Measurements from ENCODE around the gene TMEM186. TPM values are rescaled to one million over a fixed set of nuclear protein-coding genes. Genes with fewer than 3 reads are reported as not detected.

The TMEM186 gene
- total and polyA plus RNA-seq, 2 experiments from 2014 or later, result 4.9 to 10.8 TPM

DNA sequence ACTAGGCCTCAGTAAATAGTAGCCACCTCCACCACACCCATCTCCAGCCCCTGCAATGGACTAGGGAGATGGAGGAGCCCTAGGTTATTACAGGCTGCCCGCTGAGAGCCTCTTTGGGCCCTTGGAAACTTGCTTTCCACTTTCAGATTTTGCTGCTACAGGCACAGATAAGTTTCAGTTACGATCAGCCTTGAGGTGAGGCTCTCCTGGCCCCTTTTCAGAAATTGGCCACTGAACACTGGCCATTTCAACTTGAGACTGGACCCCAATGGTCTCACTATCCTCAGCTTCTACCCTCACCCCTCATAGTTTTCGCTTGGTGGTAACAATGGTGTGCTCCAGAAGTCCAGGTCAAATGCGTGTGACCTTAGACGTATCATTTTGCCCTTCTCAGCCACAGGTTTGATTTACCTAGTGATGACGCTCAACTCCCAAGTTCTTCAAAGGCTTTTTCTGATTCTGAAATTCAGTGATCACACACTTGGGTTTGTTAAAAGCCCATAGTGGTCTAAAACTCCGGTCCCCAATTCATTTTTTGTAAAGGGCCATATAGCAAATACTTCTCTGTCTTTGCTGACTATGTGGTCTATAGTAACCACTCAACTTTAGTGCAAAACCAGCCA, 1.2 kb upstream of the TMEM186 start:
- no peaks in the 10 kb centered on the region; the same call in none of the 2 replicates for H3F3A ChIP-seq (ENCODE audit: insufficient read depth)
- peaks cover 29% of the 10 kb centered on the region for H3K4me1 ChIP-seq (ENCODE audit: insufficient read depth)
- no peaks in the 10 kb centered on the region for H3K27me3 ChIP-seq (replicated peaks; ENCODE audit: insufficient read depth)
- no peaks in the 10 kb centered on the region for H3K9me3 ChIP-seq (ENCODE audit: low read depth)
- in situ Hi-C loops (cut with MboI), result loop anchor here (10.0 kb wide), 1 partner anchor 224 kb away; no protein-coding TSS in a partner anchor
- peak overlapping the region; percentile 54; the same call in 1 of the 2 replicates for H2AFZ ChIP-seq
- peak overlapping the region; percentile 97 for H3K4me3 ChIP-seq
- H3K4me2 ChIP-seq (ENCODE audit: unreplicated experiment), result peak overlapping the region; percentile 95
- H3K36me3 ChIP-seq (ENCODE audit: low read depth), result peaks cover 25% of the 10 kb centered on the region
- no peaks in the 10 kb centered on the region for H3K9me2 ChIP-seq (ENCODE audit: insufficient read depth)
- 29 to 34% methylated on average over 7 of the region's 7 CpGs for WGBS, 2 experiments (ENCODE audit: low coverage in 1 of 2, low lambda C conversion rate in 2 of 2, missing lambda C conversion rate in 2 of 2)
- peaks cover 92% of the 10 kb centered on the region for H3K79me2 ChIP-seq (ENCODE audit: insufficient read depth)
- TF ChIP-seq EZH2phosphoT487 (IDR thresholded peaks at IDR 0.05; ENCODE audit: insufficient read depth, low read depth) (no peak), EZH2 (IDR thresholded peaks at IDR 0.05; ENCODE audit: insufficient read depth, poor library complexity, severe bottlenecking) (no peak)
- peak overlapping the region; percentile 98 for H3K27ac ChIP-seq
- H4K20me1 ChIP-seq (ENCODE audit: insufficient read depth), result no peaks in the 10 kb centered on the region; the same call in 1 of the 2 replicates
- peak; percentile 45 for DNase-seq
- H3K9ac ChIP-seq, result peak overlapping the region; percentile 100

DNA sequence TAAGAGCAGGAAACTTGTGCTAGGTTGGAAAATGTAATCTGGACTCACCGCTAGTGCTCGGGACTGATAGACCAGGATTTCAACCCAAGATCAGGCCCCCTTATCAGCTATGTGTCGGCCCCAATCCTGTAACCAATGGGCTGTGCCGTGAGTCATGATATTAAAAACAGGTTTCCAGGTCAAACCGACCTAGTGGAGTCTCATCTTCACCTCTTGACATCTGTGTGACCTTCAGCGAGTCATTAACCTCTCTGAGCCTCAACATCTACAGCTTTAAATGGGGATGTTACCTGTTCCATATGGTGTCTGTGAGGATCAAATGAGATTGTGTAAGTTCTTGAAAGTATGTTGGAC, 712 bp upstream of the TMEM186 start:
- peaks cover 90% of the 10 kb centered on the region for H3K79me2 ChIP-seq (ENCODE audit: insufficient read depth)
- no peaks in the 10 kb centered on the region; the same call in none of the 2 replicates for H3F3A ChIP-seq (ENCODE audit: insufficient read depth)
- no peaks in the 10 kb centered on the region for H3K27me3 ChIP-seq (replicated peaks; ENCODE audit: insufficient read depth)
- peaks cover 29% of the 10 kb centered on the region for H3K4me1 ChIP-seq (ENCODE audit: insufficient read depth)
- no peaks in the 10 kb centered on the region for H3K9me2 ChIP-seq (ENCODE audit: insufficient read depth)
- H2AFZ ChIP-seq, result peak overlapping the region; percentile 54
- DNase-seq, result peak; percentile 71
- peaks cover 22% of the 10 kb centered on the region for H3K36me3 ChIP-seq (ENCODE audit: low read depth)
- TF ChIP-seq EZH2 (IDR thresholded peaks at IDR 0.05; ENCODE audit: insufficient read depth, poor library complexity, severe bottlenecking) (no peak), EZH2phosphoT487 (IDR thresholded peaks at IDR 0.05; ENCODE audit: insufficient read depth, low read depth) (no peak)
- in situ Hi-C loops (cut with MboI), result loop anchor here (10.0 kb wide), 1 partner anchor 223 kb away; no protein-coding TSS in a partner anchor
- H3K9ac ChIP-seq, result peak overlapping the region; percentile 100
- no peaks in the 10 kb centered on the region for H3K9me3 ChIP-seq (ENCODE audit: low read depth)
- peak overlapping the region; percentile 97 for H3K4me3 ChIP-seq
- peak overlapping the region; percentile 95 for H3K4me2 ChIP-seq (ENCODE audit: unreplicated experiment)
- peak overlapping the region; percentile 98 for H3K27ac ChIP-seq
- no peaks in the 10 kb centered on the region; the same call in 1 of the 2 replicates for H4K20me1 ChIP-seq (ENCODE audit: insufficient read depth)
- WGBS, 2 experiments (ENCODE audit: low coverage in 1 of 2, low lambda C conversion rate in 2 of 2, missing lambda C conversion rate in 2 of 2), result 1 to 2% methylated on average over 6 of the region's 6 CpGs

GRCh38 chr16:8796469-8797363, 723 bp downstream of the TMEM186 start:
- peak overlapping the region; percentile 87 for H2AFZ ChIP-seq
- peaks cover 29% of the 10 kb centered on the region for H3K4me1 ChIP-seq (ENCODE audit: insufficient read depth)
- peaks cover 8% of the 10 kb centered on the region; the same call in 1 of the 2 replicates for H3K36me3 ChIP-seq (ENCODE audit: low read depth)
- no peaks in the 10 kb centered on the region for H3K9me2 ChIP-seq (ENCODE audit: insufficient read depth)
- no peak for TF ChIP-seq EZH2phosphoT487 (IDR thresholded peaks at IDR 0.05; ENCODE audit: insufficient read depth, low read depth)
- TF ChIP-seq EZH2 (IDR thresholded peaks at IDR 0.05; ENCODE audit: insufficient read depth, poor library complexity, severe bottlenecking), result no peak
- WGBS, 2 experiments (ENCODE audit: low coverage in 1 of 2, low lambda C conversion rate in 2 of 2, missing lambda C conversion rate in 2 of 2), result 26 to 28% methylated on average over 14 of the region's 14 CpGs
- H3K27ac ChIP-seq, result peak overlapping the region; percentile 25
- H3K9me3 ChIP-seq (ENCODE audit: low read depth), result no peaks in the 10 kb centered on the region
- peaks cover 76% of the 10 kb centered on the region for H3K79me2 ChIP-seq (ENCODE audit: insufficient read depth)
- no peaks in the 10 kb centered on the region; the same call in 1 of the 2 replicates for H3F3A ChIP-seq (ENCODE audit: insufficient read depth)
- H3K4me2 ChIP-seq (ENCODE audit: unreplicated experiment), result peak overlapping the region; percentile 93
- no peaks in the 10 kb centered on the region; the same call in 1 of the 2 replicates for H4K20me1 ChIP-seq (ENCODE audit: insufficient read depth)
- H3K4me3 ChIP-seq, result peak overlapping the region; percentile 97
- in situ Hi-C loops (cut with MboI), result loop anchor here (10.0 kb wide), 1 partner anchor 222 kb away; no protein-coding TSS in a partner anchor
- H3K27me3 ChIP-seq (replicated peaks; ENCODE audit: insufficient read depth), result no peaks in the 10 kb centered on the region
- peak; percentile 57 for DNase-seq
- peak overlapping the region; percentile 100 for H3K9ac ChIP-seq

DNA sequence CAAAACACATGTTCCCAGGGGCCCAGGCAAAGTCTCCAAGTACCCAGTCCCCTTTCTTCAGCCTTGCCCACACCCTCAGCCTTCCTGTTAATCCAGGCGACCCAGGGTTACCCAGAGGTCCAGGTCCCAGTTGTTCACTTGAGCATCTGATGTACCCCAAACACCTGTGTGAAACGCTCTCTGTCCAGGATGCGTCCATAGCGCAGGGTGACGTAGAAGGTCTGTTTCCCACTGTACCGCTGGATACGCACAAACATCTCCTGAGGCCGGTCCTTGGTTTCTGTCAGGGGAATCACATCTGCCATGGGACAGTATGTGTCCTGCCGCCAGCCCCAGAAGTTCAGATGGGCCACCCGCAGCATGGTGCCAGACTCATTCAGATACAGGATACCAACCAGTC, 1.6 kb downstream of the TMEM186 start:
- Histone ChIP-seq H3K9me3 (ENCODE audit: low read depth) (no peaks in the 10 kb centered on the region), H3K27me3 (replicated peaks; ENCODE audit: insufficient read depth) (no peaks in the 10 kb centered on the region), H3F3A (ENCODE audit: insufficient read depth) (no peaks in the 10 kb centered on the region; the same call in 1 of the 2 replicates), H3K9ac (no peak overlapping the region), H4K20me1 (ENCODE audit: insufficient read depth) (no peaks in the 10 kb centered on the region; the same call in 1 of the 2 replicates), H3K36me3 (ENCODE audit: low read depth) (peaks cover 1% of the 10 kb centered on the region; the same call in 1 of the 2 replicates), H3K4me1 (ENCODE audit: insufficient read depth) (peaks cover 27% of the 10 kb centered on the region), H3K27ac (no peak overlapping the region), H2AFZ (no peak overlapping the region), H3K9me2 (ENCODE audit: insufficient read depth) (no peaks in the 10 kb centered on the region), H3K4me2 (ENCODE audit: unreplicated experiment) (no peak overlapping the region), H3K4me3 (no peak overlapping the region), H3K79me2 (ENCODE audit: insufficient read depth) (peaks cover 67% of the 10 kb centered on the region)
- TF ChIP-seq EZH2 (IDR thresholded peaks at IDR 0.05; ENCODE audit: insufficient read depth, poor library complexity, severe bottlenecking), result no peak
- no peak for TF ChIP-seq EZH2phosphoT487 (IDR thresholded peaks at IDR 0.05; ENCODE audit: insufficient read depth, low read depth)
- DNase-seq, result no peak
- WGBS, 2 experiments (ENCODE audit: low coverage in 1 of 2, low lambda C conversion rate in 2 of 2, missing lambda C conversion rate in 2 of 2), result 94% methylated on average over 10 of the region's 10 CpGs
- in situ Hi-C loops (cut with MboI), result loop anchor here (10.0 kb wide), 1 partner anchor 221 kb away; no protein-coding TSS in a partner anchor

Data from GM23248 (cell line).